VCaP (cell line): Measurements from ENCODE around the gene PITX2.

Experiments used
- H3K27ac ChIP-seq: fragments of 450-650 bp; 2 replicates; pipeline ENCODE4 v1.5.1; 2017
- CTCF ChIP-seq: fragments of 450-650 bp; conservative IDR thresholded peaks from 2 replicates; pipeline ENCODE4 v1.5.1; 2017; ENCODE audit warnings: mild to moderate bottlenecking, moderate library complexity

Gene PITX2

DNA sequence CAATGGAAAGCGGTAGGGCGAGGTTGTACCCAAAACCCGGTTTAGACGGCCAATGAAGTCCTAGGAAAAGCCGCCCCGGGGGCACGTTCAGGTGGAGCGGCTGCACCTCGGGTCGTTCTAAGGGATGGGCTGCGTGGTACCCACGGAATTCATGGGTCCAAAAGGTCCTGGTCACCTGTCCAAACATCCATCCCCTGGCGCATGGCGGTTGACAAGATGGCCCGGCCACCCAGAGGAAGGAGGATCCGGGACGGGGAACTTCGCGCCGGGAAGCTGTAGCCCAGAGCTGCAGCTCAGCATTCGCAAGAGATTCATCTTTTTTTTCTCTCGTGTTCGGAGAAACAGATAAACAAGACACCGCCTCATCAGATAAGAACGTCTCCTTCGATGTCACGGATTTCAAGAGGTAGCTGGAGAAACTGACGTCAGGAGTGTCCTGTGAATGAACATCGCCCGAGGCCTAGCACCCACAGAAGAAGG, 10.9 kb downstream of the PITX2 start:
- TF ChIP-seq CTCF: no peak
- no peak overlapping the region for H3K27ac ChIP-seq

GRCh38 chr4:110610940-110611831, 11.7 kb downstream of the PITX2 start:
- TF ChIP-seq CTCF: no peak

DNA sequence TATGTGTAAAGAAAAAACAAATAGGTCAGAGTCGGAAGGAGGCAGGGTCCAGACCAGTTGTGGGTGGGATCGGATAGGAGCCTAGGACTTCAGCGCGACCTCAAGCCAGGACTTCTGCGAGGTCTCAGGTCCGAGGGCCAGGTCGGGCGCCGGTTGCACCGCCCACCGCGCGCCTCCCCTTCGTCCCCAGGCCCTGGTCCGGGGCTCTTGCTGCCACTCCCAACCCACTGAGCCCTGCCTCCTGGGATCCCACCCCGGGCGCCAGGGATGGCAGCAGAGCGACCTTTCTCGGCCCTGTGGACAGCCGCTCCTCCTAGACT, 12.3 kb downstream of the PITX2 start:
- H3K27ac ChIP-seq: no peak overlapping the region
- TF ChIP-seq CTCF: no peak

More at GRCh38 chr4:110610940-110611831, 11.7 kb downstream of the PITX2 start:
- no peak overlapping the region for H3K27ac ChIP-seq

DNA sequence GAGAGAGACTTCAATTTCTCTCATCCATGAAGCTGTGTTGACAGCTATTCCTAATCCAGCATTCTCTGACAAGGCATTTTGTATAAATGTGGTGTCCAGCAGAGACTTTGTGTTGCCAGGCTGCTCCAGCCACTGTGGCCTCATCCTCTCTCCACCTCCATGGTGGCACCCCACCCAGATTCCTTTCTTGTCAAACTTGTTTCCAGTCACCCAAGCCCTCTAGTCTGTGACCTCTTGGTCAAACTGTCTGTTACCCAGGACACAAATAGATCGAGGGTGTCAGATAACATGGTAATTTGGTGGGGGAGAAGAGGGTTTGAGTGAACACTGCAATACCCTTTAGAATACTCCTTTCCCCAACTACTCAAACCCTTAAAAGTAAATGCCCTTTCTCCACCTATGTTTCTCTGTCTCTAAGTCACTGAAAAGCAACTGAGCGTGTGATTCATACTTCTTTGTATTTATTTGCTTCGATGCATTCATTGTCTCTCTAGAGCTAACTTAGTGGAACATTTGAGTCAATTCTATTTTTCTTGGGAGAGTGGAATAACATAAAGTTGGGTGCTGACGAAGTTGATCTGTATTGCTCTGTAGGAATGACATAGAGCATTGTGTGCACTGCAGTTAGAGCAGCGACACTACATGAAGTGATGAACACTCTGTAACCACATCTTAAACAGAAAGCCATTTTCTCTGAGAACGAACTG, 13.7 kb downstream of the PITX2 start:
- H3K27ac ChIP-seq: no peak overlapping the region
- no peak for TF ChIP-seq CTCF

- no peak for TF ChIP-seq CTCF
- no peak overlapping the region for H3K27ac ChIP-seq
Measured at GRCh38 chr4:110605077-110605476, 17.8 kb downstream of the PITX2 start.

DNA sequence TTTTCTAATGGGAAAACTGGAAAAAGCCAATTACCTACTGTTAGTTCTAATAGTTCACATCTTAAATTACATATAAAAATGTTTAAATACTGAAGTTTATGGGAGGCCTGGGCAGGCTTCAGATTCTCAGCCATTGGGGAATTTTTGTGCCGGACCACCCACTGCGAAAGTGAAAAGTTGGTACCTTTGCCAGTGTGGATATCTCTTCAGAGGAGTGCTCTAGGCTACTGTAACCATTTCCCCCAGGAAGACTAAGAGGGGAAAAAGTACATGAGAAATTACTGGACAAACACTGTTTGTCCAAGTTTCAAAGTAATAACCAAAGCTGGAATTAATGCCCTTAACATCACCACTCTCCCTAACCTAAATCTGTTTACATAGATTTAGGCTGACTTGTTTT, 20.8 kb downstream of the PITX2 start:
- no peak for TF ChIP-seq CTCF
- H3K27ac ChIP-seq: no peak overlapping the region

GRCh38 chr4:110597582-110597981, 25.3 kb downstream of the PITX2 start:
- H3K27ac ChIP-seq: no peak overlapping the region
- TF ChIP-seq CTCF: no peak
